KOPT-K1 (cell line): ENCODE data around the gene POLR3H.
"Not testable (repeated sequence)": the region's sequence is repeated elsewhere in the genome, so short reads cannot be mapped to it uniquely, and the experiment has no call there.

Source experiments
- H3K27ac ChIP-seq: fragments of 200-600 bp; sonication (generic); 2 replicates; pipeline ENCODE4 v1.5.1; 2016; ENCODE audit warnings: antibody characterized with exemption, mild to moderate bottlenecking, low read depth, low read length; ENCODE audit not compliant: poor library complexity, severe bottlenecking
- H3K36me3 ChIP-seq: fragments of 200-600 bp; sonication (generic); 2 replicates; pipeline ENCODE4 v1.5.1; 2017; ENCODE audit warnings: antibody characterized with exemption, mild to moderate bottlenecking, low read length, moderate library complexity; ENCODE audit not compliant: insufficient read depth
- H3K9me3 ChIP-seq: fragments of 200-600 bp; sonication (generic); 2 replicates; pipeline ENCODE4 v1.5.1; 2017; ENCODE audit warnings: antibody characterized with exemption, low read length, mild to moderate bottlenecking; ENCODE audit not compliant: insufficient read depth, poor library complexity, severe bottlenecking

Gene POLR3H

DNA sequence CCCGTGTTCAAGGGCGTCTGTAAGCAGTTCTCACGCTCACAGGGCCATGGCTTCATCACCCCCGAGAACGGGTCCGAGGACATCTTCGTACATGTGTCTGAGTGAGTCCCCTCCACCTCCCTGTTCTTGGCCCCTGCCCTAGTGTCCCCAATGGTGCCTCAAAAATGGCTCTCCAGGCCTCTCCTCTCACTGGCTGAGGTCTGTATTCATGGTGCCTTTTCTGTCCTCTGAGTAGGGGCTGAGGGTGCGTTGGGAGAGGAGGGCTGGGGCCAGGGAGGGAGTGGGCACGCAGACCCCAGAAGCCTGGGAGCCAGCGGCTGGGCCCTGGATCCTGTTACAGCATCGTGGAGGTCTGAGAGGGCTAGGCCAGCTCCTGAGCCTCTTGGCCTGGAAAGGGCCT, 29.4 kb upstream of the POLR3H start:
- no peak overlapping the region for H3K27ac ChIP-seq
- H3K9me3 ChIP-seq = no peaks in the 10 kb centered on the region
- H3K36me3 ChIP-seq = peaks cover 26% of the 10 kb centered on the region; the same call in 1 of the 2 replicates

DNA sequence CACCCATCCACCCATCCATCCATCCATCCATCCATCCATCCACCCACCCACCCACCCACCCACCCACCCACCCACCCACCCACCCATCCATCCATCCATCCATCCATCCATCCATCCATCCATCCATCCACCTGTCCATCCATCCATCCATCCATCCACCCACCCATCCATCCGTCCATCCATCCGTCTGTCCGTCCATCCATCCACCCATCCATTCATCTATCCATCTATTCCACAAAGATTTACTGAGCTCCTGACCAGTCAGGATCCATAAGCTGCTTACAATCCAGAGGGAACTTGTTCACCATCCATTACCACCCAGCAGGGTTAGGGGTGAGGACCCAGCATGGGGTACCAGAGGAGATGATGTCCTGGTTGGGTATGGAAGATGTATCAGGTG, 28.0 kb upstream of the POLR3H start:
- peaks cover 14% of the 10 kb centered on the region; the same call in 1 of the 2 replicates for H3K36me3 ChIP-seq
- not testable (repeated sequence) for H3K27ac ChIP-seq, H3K9me3 ChIP-seq

DNA sequence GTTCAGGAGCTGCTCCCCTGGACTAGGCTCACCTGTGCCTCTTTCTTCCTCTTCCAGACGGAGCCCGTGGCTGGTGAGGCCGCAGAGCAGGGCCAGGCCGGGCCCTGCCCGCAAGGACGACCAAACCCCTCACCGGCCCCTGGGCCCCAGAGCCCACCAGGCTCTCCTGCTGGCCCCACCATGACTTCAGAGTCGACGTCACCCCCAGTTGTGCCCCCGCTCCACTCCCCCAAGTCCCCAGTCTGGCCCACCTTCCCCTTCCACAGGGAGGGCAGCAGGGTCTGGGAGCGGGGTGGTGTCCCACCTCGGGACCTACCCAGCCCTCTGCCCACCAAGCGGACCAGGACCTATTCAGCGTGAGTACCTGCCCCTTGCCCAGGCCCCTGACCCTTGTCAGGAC, 27.5 kb upstream of the POLR3H start:
- no peaks in the 10 kb centered on the region for H3K9me3 ChIP-seq
- peaks cover 8% of the 10 kb centered on the region; the same call in 1 of the 2 replicates for H3K36me3 ChIP-seq
- no peak overlapping the region for H3K27ac ChIP-seq

DNA sequence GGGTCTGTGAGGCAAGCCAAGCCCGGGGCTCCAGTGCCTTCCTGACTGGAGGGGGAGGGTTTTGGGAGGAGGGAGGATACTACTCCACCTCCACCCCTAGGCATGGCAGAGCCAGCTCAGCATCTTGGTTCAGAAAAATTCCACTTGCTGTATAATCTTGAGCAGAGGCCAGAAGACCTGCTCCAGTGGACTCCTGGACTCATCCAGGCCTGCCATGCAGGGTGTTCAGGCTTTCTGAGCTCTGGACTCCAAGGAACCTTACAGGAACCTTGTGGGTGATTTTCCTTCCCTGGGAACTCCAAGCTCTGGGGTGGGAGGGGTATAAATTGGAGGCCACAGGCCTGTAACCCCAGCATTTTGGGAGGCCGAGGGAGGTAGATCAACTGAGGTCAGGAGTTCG, 26.0 kb upstream of the POLR3H start:
- no peak overlapping the region for H3K27ac ChIP-seq
- H3K9me3 ChIP-seq = no peaks in the 10 kb centered on the region
- no peaks in the 10 kb centered on the region for H3K36me3 ChIP-seq

DNA sequence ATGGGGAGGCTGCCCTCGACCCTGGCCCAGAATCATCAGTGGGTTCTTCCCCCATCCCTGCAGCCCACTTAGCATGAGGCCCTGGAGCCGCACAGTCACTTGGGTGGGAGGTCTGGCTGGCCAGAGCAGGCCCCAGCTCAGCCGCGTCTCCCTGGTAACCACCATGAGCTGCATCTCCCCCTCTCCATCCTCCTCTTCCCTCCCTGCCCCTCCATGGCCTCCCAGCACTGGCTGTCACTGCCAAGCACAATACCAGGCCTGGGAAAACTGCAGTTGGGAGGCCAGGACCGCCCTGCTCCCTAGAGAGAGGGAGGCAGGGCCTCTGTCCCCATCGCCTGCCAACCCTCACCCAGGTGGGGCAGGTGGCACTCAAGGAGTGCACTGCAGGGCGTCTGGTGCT, 24.5 kb upstream of the POLR3H start:
- no peak overlapping the region for H3K27ac ChIP-seq
- H3K9me3 ChIP-seq = no peaks in the 10 kb centered on the region
- no peaks in the 10 kb centered on the region for H3K36me3 ChIP-seq

DNA sequence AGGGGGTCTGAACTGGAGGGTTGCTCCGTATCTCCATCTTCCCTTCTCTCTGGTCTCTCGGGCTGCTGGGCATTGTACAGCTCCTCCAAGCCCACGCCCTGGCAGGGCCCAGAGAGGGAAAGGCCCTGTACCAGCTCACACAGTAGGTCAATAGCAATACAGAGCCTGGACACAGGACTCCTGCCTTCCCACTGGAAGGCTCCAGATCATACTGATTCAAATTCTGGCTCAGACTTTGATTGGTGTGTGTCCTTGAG, 23.2 kb upstream of the POLR3H start:
- H3K27ac ChIP-seq = no peak overlapping the region
- no peaks in the 10 kb centered on the region for H3K9me3 ChIP-seq
- no peaks in the 10 kb centered on the region for H3K36me3 ChIP-seq

DNA sequence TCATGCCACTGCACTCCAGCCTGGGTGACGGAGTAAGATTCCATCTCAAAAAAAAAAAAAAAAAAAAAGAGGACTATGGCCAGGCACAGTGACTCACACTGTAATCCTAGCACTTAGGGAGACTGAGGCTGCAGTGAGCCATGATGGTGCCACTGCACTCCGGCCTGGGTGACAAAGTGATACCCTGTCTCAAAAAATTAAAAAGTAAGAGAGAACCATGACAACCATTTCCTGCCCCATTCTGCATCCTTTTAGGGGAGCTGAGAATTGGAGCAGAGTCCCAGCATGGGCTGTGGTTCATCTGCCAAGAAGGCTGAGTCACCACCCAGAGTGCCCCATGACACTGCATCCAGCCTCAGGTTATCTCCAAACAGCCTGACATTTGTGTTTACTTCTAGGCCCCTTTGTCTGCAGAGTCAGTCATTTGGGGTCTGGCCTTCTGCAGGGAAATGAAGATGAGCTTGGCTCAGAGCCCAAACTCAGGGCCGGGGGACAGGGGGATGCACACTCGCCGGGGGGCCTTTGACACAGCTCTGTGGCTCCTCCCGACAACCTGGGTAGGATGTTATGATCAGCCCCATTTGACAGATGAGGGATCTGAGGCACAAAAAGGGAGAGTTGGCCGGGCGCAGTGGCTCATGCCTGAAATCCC, 21.3 kb upstream of the POLR3H start:
- Histone ChIP-seq H3K9me3 (no peaks in the 10 kb centered on the region), H3K27ac (no peak overlapping the region)

DNA sequence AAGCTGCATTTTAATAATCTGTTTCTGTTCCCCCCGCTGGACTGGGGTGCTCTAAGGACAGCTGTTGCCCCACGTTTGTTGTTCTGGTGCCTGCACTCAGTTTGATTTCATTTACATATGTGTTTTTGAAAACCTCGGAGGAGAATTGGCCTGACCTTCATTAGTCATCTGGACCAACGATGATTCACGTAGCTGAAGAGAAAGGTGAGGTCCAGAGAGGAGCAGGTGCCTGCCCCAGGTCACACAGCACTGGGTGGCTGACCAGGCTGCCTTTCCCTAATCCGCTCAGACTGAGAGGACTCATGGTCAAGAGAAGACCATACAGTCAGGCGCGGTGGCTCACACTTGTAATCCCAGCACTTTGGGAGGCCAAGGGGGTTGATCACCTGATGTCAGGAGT, 20.3 kb upstream of the POLR3H start:
- Histone ChIP-seq H3K27ac (no peak overlapping the region), H3K36me3 (no peaks in the 10 kb centered on the region), H3K9me3 (no peaks in the 10 kb centered on the region)

More for the DNA sequence above, 21.3 kb upstream of the POLR3H start:
- no peaks in the 10 kb centered on the region for H3K36me3 ChIP-seq

DNA sequence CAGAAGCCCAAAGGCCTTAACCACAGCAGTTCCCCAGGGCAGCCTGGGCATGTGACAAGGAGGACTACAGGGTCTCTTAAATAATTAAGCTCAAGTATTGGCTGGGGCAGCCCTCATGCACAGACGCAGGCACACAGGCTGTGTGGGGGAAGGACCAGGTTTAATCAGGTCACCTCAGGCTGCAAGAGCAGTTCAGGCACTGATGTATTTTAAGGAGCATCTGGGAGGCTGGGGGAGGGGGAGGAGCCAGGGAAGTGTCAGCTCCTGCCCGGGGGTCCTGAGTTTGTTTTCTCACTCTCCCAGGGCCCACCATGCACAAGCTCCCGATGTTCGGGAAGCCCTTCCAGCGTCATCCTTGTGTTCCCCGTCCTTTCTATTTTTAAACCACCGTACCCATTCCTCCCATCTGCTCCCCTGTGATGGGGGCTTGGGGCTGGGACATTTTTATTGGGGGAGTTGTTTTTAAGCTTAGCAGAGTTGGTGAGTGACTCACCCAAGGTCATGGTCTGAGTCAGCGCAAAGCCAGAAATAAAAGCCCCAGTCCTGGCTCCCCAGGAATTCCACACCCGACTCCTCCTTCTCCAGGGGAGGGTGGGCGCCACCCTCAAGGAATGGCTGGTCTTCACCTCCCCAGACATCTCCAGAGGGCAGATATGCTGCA, 18.9 kb upstream of the POLR3H start:
- Histone ChIP-seq H3K27ac (no peak overlapping the region), H3K9me3 (no peaks in the 10 kb centered on the region), H3K36me3 (no peaks in the 10 kb centered on the region)

DNA sequence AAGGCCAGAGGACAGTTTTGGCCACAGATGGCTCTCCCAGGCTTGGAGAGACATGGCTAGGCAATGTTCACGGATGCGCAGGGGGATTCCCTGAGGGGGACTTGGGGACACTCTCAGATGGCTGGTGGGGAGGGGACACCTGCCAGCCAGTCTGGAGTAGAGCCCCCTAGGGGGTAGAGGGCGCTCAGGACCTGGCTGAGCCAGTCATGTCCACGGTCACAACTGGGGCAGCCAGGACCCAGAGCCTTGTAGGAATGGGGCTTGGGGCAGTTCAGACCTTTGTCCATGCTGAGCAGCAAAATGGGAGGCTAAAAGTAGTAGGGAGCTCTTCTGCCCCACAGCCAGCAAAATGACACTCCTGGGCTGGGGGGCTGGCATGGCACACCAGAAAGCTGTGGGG, 18.2 kb upstream of the POLR3H start:
- no peaks in the 10 kb centered on the region for H3K36me3 ChIP-seq
- H3K9me3 ChIP-seq = no peaks in the 10 kb centered on the region
- H3K27ac ChIP-seq = no peak overlapping the region

DNA sequence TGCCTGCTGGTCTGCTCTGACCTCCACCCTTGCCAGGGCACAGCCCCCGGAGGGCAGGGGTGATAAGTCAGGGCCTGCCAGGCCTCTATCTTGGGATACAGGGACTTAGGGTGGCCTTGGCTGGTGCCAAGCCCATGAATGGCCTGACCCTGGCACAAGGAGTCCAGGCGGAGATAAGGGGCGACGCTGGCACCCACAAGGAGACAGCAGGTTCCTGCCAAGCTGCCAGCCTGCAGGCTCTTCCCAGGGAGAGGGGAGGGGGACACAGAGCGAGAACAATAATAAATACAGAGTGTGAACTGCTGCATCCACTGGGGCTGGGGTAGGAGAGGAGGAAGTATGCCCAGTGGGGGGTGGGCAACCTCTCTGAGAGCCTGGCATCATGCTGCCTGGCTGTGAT, 17.5 kb upstream of the POLR3H start:
- Histone ChIP-seq H3K27ac (no peak overlapping the region), H3K36me3 (no peaks in the 10 kb centered on the region), H3K9me3 (no peaks in the 10 kb centered on the region)

DNA sequence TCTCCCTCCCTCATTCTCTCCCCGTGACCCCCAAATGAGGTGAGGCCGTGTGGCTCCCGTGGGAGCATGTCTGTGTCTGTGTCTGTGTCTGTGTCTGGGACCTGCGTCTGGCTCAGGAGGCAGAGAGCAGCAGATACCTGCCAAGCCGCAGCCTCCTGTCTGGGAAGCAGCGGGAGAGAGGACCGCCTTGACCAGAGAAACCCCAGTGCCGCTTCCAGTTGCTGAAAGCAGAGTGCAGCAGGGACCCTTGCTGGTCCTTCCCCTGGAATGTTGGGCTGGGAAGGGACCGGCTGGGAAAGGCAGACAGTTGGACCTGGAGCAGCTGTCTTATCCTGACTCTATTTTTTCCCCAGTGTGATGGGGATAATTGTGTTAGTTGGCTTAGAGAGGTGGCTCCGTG, 17.1 kb upstream of the POLR3H start:
- Histone ChIP-seq H3K36me3 (no peaks in the 10 kb centered on the region), H3K9me3 (no peaks in the 10 kb centered on the region), H3K27ac (no peak overlapping the region)

DNA sequence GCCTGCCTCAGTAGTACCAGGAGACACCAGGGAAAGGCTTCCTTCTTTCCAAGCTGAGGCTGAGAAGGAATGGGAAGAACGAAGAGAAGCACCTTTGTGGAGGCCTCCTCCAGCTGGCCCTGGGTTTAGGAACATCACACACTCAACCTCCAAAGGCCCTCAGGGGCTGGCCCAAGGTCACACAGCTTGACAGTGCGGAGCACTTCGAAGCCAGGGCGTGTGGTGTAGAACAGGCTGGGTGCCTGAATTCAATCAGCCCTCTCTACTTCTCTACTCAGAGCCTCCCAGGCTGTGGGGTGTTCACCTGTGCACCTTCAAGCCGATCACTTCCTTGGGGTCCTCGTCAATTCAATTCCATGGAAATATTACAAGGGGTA, 15.8 kb upstream of the POLR3H start:
- Histone ChIP-seq H3K27ac (no peak overlapping the region), H3K9me3 (no peaks in the 10 kb centered on the region), H3K36me3 (no peaks in the 10 kb centered on the region)

DNA sequence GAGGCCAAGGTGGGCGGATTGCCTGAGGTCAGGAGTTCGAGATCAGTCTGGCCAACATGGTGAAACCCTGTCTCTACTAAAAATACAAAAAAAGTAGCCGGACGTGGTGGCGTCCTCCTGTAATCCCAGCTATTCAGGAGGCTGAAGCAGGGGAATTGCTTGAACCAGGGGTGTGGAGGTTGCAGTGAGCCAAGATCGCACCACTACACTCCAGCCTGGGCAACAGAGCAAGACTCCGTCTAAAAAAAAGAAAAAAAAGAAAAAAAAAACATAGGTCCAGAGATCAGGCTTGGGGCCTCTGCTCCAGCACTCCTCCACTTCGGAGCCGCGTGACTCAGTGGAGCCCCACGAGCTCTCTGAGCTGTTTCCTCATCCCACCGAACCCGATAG, 14.0 kb upstream of the POLR3H start:
- not testable (repeated sequence) for H3K36me3 ChIP-seq, H3K27ac ChIP-seq, H3K9me3 ChIP-seq

DNA sequence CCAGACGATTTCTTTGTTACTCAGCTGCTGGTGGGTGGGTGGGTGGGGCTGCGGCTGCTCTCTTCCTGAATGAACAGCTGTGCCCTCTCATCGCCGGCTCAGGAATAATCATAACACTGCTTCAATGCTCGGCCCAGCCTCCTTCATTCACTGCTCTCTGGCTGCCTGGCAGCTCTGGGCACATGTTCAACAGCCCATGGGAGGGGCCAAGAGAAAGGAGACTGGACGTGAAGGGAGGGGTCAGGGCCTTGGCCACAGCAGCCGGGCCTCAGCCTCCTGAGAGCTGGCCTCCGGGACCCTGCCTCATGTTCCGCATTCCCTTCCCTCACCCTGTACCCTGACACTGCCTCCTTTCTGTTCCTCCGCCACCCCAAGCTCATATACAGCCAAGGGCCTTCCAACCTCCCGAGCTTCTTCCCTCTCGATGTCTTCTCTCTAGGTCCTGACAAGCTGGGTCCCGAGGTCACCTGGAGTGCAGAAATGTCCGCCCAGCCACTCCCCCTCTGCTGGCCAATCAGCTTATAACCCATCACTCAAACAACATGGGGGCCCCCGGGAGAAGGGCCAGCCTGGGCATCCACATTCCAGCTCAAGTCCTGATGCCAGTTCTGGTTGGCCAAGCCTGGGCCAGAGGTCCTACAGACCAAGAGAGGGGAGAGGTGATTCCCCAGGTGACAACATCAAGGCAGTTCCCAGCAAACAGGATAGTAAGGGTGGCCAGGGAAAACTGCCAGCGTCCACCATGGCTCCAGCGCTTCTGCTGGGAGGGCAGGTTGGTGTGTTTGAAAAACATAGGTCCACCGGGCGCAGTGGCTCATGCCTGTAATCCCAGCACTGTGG, 13.4 kb upstream of the POLR3H start:
- H3K9me3 ChIP-seq = no peaks in the 10 kb centered on the region
- no peaks in the 10 kb centered on the region for H3K36me3 ChIP-seq
- H3K27ac ChIP-seq = no peak overlapping the region

DNA sequence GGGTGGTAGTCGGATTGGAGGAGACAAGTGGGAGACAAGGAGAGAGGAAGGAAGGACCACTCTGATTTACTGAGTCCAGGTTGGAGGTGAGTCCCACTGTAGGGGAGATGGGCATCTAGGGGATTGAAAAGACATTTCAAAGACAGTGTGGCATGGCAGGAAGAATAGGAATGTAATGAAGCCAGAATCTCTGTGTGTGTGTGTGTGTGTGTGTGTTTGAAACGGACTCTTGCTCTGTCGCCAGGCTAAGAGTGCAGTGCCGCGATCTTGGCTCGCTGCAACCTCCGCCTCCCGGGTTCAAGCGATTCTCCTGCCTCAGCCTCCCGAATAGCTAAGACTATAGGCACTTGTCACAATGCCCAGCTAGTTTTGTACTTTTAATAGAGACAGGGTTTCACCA, 12.3 kb upstream of the POLR3H start:
- H3K36me3 ChIP-seq = no peaks in the 10 kb centered on the region
- H3K9me3 ChIP-seq = no peaks in the 10 kb centered on the region
- H3K27ac ChIP-seq = no peak overlapping the region
